Panc1 (cell line): Measurements from ENCODE around the gene POLQ. TPM values are rescaled to one million over a fixed set of nuclear protein-coding genes. Genes with fewer than 3 reads are reported as not detected.
A peak's percentile ranks its signal among the peaks of the same experiment; 100 is the strongest.

Experiments
- ATAC-seq: fragments of 200-7000 bp; cut with Tn5 transposase; 2 replicates; pipeline ENCODE4 v1.9.1; 2020; ENCODE audit warnings: mild to moderate bottlenecking, moderate library complexity
- BruUV-seq: library from RNA; stranded (reverse); fragments of 400-500 nt; replicated peaks from 2 replicates; lab custom pipeline; 2021; lab: Mats Ljungman, UMichigan
- CTCF ChIA-PET: fragments of 300-600 bp; sonication (Branson Sonifier 250); formaldehyde crosslinking; loops from one replicate; lab custom pipeline; 2022; ENCODE audit warnings: antibody characterized with exemption; lab: Charles Lee
- POLR2A ChIA-PET: fragments of 300-600 bp; sonication (Branson Sonifier 250); formaldehyde crosslinking; loops from one replicate; lab custom pipeline; 2022; ENCODE audit warnings: antibody characterized with exemption; lab: Charles Lee
- DNase-seq: peaks from one replicate; pipeline ENCODE4 v3.0.0-alpha.2; 2010; ENCODE audit warnings: low read depth, low spot score
- H3K27ac ChIP-seq: 2 replicates; pipeline ENCODE4 v1.5.1; 2011; ENCODE audit warnings: mild to moderate bottlenecking, low read length, inconsistent platforms
- H3K27me3 ChIP-seq: fragments of 200-500 bp; sonication (Bioruptor generic); 2 replicates; pipeline ENCODE4 v1.6.0; 2014; ENCODE audit warnings: low read length, inconsistent platforms; ENCODE audit not compliant: control insufficient read depth, insufficient read depth
- H3K36me3 ChIP-seq: fragments of 200-500 bp; sonication (Bioruptor generic); 2 replicates; pipeline ENCODE4 v1.5.1; 2014; ENCODE audit warnings: inconsistent platforms, mild to moderate bottlenecking, low read length, moderate library complexity; ENCODE audit not compliant: control insufficient read depth, insufficient read depth
- H3K4me1 ChIP-seq: 2 replicates; pipeline ENCODE4 v1.5.1; 2011; ENCODE audit warnings: inconsistent platforms, mild to moderate bottlenecking, low read length, moderate library complexity; ENCODE audit not compliant: control insufficient read depth, insufficient read depth
- H3K4me3 ChIP-seq, 2 experiments: 2 replicates each; pipeline ENCODE4 v1.5.1; 2011 to 2012; ENCODE audit warnings: low read depth in 2 of 2, low read length in 2 of 2, mild to moderate bottlenecking in 2 of 2, inconsistent platforms in 1 of 2, moderate library complexity in 1 of 2
- H3K9me3 ChIP-seq: fragments of 200-500 bp; sonication (Bioruptor generic); 2 replicates; pipeline ENCODE4 v1.5.1; 2014; ENCODE audit warnings: low read depth, mild to moderate bottlenecking, inconsistent platforms, low read length, moderate library complexity; ENCODE audit not compliant: control insufficient read depth, insufficient read depth
- POLR2AphosphoS5 ChIP-seq: IDR thresholded peaks from 2 replicates; pipeline ENCODE4 v1.6.1; 2012; ENCODE audit warnings: mild to moderate bottlenecking, low read depth, low read length, moderate library complexity
- SIN3A ChIP-seq: IDR thresholded peaks from 2 replicates; pipeline ENCODE4 v1.6.1; 2012; ENCODE audit warnings: low read depth, mild to moderate bottlenecking, low read length, moderate library complexity, borderline replicate concordance; ENCODE audit not compliant: insufficient read depth
- TCF7L2 ChIP-seq: IDR thresholded peaks from 2 replicates; pipeline ENCODE4 v1.6.1; 2011; ENCODE audit warnings: mild to moderate bottlenecking, low read depth, low read length, inconsistent platforms
- in situ Hi-C: cut with HindIII; loops from 2 replicates; pipeline ENCODE4 v1.10.0; 2016; ENCODE audit warnings: low sequenced_read_pairs, low pct_unique_long_range_greater_than_20kb
- intact Hi-C: fragments of 100-400 bp; cut with micrococcal nuclease; formaldehyde crosslinking; loops from one replicate; pipeline ENCODE4 v1.10.0; 2022; ENCODE audit not compliant: unreplicated experiment
- total RNA-seq: library from RNA; stranded (reverse); gene quantifications from one replicate; pipeline ENCODE4 v1.2.1, GENCODE V29; 2021; ENCODE audit not compliant: unreplicated experiment
- TF ChIP-seq, protein P1 (sequence below), 2 experiments: IDR thresholded peaks; 2 replicates each; pipeline ENCODE4 v1.6.1; 2011 to 2012; ENCODE audit warnings: low read depth in 2 of 2, control low read depth in 1 of 2, low read length in 1 of 2, mild to moderate bottlenecking in 1 of 2, moderate library complexity in 1 of 2; ENCODE audit not compliant: insufficient read depth in 1 of 2
- TF ChIP-seq, protein P2 (sequence below): fragments of 450-650 bp; IDR thresholded peaks from 2 replicates; pipeline ENCODE4 v1.5.1; 2017; ENCODE audit warnings: mild to moderate bottlenecking

The POLQ gene
- total RNA-seq, 1 experiment from 2014 or later: 11.9 TPM

DNA sequence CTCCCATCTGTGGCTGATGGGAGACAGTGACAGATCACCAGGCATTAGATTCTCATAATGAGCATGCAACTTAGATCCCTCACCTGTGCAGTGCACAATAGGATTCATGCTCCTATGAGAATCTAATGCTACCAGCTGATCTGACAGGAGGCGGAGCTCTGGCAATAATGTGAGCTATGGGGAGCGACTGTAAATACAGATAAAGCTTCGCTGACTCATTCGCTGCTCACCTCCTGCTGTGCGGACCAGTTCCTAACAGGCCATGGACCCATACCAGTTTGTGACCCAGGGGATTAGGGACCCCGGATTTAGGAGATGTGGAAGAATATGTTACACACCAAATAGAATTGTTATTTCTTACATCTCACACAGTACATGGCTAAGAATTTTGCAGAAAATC, 28.7 kb upstream of the POLQ start:
- BruUV-seq: no TSS peak
- Histone ChIP-seq H3K36me3 (no peaks in the 10 kb centered on the region), H3K4me1 (0 out of 2 replicates have a peak, but pooled peaks cover 3% of the 10 kb centered on the region), H3K4me3 (no peak overlapping the region), H3K27me3 (no peaks in the 10 kb centered on the region; the same call in 1 of the 2 replicates), H3K9me3 (no peaks in the 10 kb centered on the region), H3K27ac (no peak overlapping the region)
- no peak for TF ChIP-seq POLR2AphosphoS5
- TF ChIP-seq, protein P1, sequence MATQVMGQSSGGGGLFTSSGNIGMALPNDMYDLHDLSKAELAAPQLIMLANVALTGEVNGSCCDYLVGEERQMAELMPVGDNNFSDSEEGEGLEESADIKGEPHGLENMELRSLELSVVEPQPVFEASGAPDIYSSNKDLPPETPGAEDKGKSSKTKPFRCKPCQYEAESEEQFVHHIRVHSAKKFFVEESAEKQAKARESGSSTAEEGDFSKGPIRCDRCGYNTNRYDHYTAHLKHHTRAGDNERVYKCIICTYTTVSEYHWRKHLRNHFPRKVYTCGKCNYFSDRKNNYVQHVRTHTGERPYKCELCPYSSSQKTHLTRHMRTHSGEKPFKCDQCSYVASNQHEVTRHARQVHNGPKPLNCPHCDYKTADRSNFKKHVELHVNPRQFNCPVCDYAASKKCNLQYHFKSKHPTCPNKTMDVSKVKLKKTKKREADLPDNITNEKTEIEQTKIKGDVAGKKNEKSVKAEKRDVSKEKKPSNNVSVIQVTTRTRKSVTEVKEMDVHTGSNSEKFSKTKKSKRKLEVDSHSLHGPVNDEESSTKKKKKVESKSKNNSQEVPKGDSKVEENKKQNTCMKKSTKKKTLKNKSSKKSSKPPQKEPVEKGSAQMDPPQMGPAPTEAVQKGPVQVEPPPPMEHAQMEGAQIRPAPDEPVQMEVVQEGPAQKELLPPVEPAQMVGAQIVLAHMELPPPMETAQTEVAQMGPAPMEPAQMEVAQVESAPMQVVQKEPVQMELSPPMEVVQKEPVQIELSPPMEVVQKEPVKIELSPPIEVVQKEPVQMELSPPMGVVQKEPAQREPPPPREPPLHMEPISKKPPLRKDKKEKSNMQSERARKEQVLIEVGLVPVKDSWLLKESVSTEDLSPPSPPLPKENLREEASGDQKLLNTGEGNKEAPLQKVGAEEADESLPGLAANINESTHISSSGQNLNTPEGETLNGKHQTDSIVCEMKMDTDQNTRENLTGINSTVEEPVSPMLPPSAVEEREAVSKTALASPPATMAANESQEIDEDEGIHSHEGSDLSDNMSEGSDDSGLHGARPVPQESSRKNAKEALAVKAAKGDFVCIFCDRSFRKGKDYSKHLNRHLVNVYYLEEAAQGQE (IDR thresholded peaks at IDR 0.05; ENCODE audit: insufficient read depth in 1 of 2, low read depth in 2 of 2, low read length in 1 of 2): no peak
- TF ChIP-seq SIN3A: no peak
- no peak for TF ChIP-seq TCF7L2
- TF ChIP-seq, protein P2, sequence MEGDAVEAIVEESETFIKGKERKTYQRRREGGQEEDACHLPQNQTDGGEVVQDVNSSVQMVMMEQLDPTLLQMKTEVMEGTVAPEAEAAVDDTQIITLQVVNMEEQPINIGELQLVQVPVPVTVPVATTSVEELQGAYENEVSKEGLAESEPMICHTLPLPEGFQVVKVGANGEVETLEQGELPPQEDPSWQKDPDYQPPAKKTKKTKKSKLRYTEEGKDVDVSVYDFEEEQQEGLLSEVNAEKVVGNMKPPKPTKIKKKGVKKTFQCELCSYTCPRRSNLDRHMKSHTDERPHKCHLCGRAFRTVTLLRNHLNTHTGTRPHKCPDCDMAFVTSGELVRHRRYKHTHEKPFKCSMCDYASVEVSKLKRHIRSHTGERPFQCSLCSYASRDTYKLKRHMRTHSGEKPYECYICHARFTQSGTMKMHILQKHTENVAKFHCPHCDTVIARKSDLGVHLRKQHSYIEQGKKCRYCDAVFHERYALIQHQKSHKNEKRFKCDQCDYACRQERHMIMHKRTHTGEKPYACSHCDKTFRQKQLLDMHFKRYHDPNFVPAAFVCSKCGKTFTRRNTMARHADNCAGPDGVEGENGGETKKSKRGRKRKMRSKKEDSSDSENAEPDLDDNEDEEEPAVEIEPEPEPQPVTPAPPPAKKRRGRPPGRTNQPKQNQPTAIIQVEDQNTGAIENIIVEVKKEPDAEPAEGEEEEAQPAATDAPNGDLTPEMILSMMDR: no peak
- intact Hi-C loops: no loop called here
- DNase-seq: no peak
- POLR2A ChIA-PET: interaction anchor here (0.7 kb wide), 1 partner anchor 125 kb away, joined by 6 read pairs; no protein-coding TSS in a partner anchor
- in situ Hi-C loops: no loop called here
- CTCF ChIA-PET: no interaction called here
- ATAC-seq: peak; percentile 65; the same call in 1 of the 2 replicates

GRCh38 chr3:121567649-121568048, 21.9 kb upstream of the POLQ start, which contains the start of gene ARGFX:
Gene ARGFX, plus strand, starts transcription at chr3:121567949. Its CDS starts 2,765 bp downstream, at chr3:121570714.
- in situ Hi-C loops: no loop called here

More at GRCh38 chr3:121567649-121568048, 21.9 kb upstream of the POLQ start, which contains the start of gene ARGFX:
- TF ChIP-seq POLR2AphosphoS5: no peak
- TF ChIP-seq, protein P1 (IDR thresholded peaks at IDR 0.05; ENCODE audit: insufficient read depth in 1 of 2, low read depth in 2 of 2, low read length in 1 of 2): no peak
- TF ChIP-seq TCF7L2: no peak
- TF ChIP-seq, protein P2: no peak
- TF ChIP-seq SIN3A: no peak
- BruUV-seq: no TSS peak
- H3K27ac ChIP-seq: no peak within 1 kb of the TSS
- H3K4me1 ChIP-seq: no peaks in the 10 kb centered on the region
- DNase-seq: no peak
- ATAC-seq: no peak
- H3K4me3 ChIP-seq: no peak within 1 kb of the TSS
- intact Hi-C loops: no loop called here
- ChIA-PET POLR2A (no interaction called here), CTCF (no interaction called here)
- H3K9me3 ChIP-seq: no peaks in the 10 kb centered on the region
- H3K27me3 ChIP-seq: no peaks in the 10 kb centered on the region; the same call in 1 of the 2 replicates
- no peaks in the 10 kb centered on the region for H3K36me3 ChIP-seq
